Panc1 (cell line): ENCODE results near the gene DNASE1L2. TPM values are rescaled to one million over a fixed set of nuclear protein-coding genes. Genes with fewer than 3 reads are reported as not detected.

Experiments
- ATAC-seq: fragments of 200-7000 bp; cut with Tn5 transposase; 2 replicates; pipeline ENCODE4 v1.9.1; 2020; ENCODE audit warnings: mild to moderate bottlenecking, moderate library complexity
- BruUV-seq: library from RNA; stranded (reverse); fragments of 400-500 nt; replicated peaks from 2 replicates; lab custom pipeline; 2021; lab: Mats Ljungman, UMichigan
- CTCF ChIA-PET: fragments of 300-600 bp; sonication (Branson Sonifier 250); formaldehyde crosslinking; loops from one replicate; lab custom pipeline; 2022; ENCODE audit warnings: antibody characterized with exemption; lab: Charles Lee
- POLR2A ChIA-PET: fragments of 300-600 bp; sonication (Branson Sonifier 250); formaldehyde crosslinking; loops from one replicate; lab custom pipeline; 2022; ENCODE audit warnings: antibody characterized with exemption; lab: Charles Lee
- DNase-seq: peaks from one replicate; pipeline ENCODE4 v3.0.0-alpha.2; 2010; ENCODE audit warnings: low read depth, low spot score
- H3K27ac ChIP-seq: 2 replicates; pipeline ENCODE4 v1.5.1; 2011; ENCODE audit warnings: mild to moderate bottlenecking, low read length, inconsistent platforms
- H3K27me3 ChIP-seq: fragments of 200-500 bp; sonication (Bioruptor generic); 2 replicates; pipeline ENCODE4 v1.6.0; 2014; ENCODE audit warnings: low read length, inconsistent platforms; ENCODE audit not compliant: control insufficient read depth, insufficient read depth
- H3K36me3 ChIP-seq: fragments of 200-500 bp; sonication (Bioruptor generic); 2 replicates; pipeline ENCODE4 v1.5.1; 2014; ENCODE audit warnings: inconsistent platforms, mild to moderate bottlenecking, low read length, moderate library complexity; ENCODE audit not compliant: control insufficient read depth, insufficient read depth
- H3K4me1 ChIP-seq: 2 replicates; pipeline ENCODE4 v1.5.1; 2011; ENCODE audit warnings: inconsistent platforms, mild to moderate bottlenecking, low read length, moderate library complexity; ENCODE audit not compliant: control insufficient read depth, insufficient read depth
- H3K4me3 ChIP-seq, 2 experiments: 2 replicates each; pipeline ENCODE4 v1.5.1; 2011 to 2012; ENCODE audit warnings: low read depth in 2 of 2, low read length in 2 of 2, mild to moderate bottlenecking in 2 of 2, inconsistent platforms in 1 of 2, moderate library complexity in 1 of 2
- H3K9me3 ChIP-seq: fragments of 200-500 bp; sonication (Bioruptor generic); 2 replicates; pipeline ENCODE4 v1.5.1; 2014; ENCODE audit warnings: low read depth, mild to moderate bottlenecking, inconsistent platforms, low read length, moderate library complexity; ENCODE audit not compliant: control insufficient read depth, insufficient read depth
- CTCF ChIP-seq: fragments of 450-650 bp; IDR thresholded peaks from 2 replicates; pipeline ENCODE4 v1.5.1; 2017; ENCODE audit warnings: mild to moderate bottlenecking
- POLR2AphosphoS5 ChIP-seq: IDR thresholded peaks from 2 replicates; pipeline ENCODE4 v1.6.1; 2012; ENCODE audit warnings: mild to moderate bottlenecking, low read depth, low read length, moderate library complexity
- REST ChIP-seq, 2 experiments: IDR thresholded peaks; 2 replicates each; pipeline ENCODE4 v1.6.1; 2011 to 2012; ENCODE audit warnings: low read depth in 2 of 2, control low read depth in 1 of 2, low read length in 1 of 2, mild to moderate bottlenecking in 1 of 2, moderate library complexity in 1 of 2; ENCODE audit not compliant: insufficient read depth in 1 of 2
- SIN3A ChIP-seq: IDR thresholded peaks from 2 replicates; pipeline ENCODE4 v1.6.1; 2012; ENCODE audit warnings: low read depth, mild to moderate bottlenecking, low read length, moderate library complexity, borderline replicate concordance; ENCODE audit not compliant: insufficient read depth
- TCF7L2 ChIP-seq: IDR thresholded peaks from 2 replicates; pipeline ENCODE4 v1.6.1; 2011; ENCODE audit warnings: mild to moderate bottlenecking, low read depth, low read length, inconsistent platforms
- in situ Hi-C: cut with HindIII; loops from 2 replicates; pipeline ENCODE4 v1.10.0; 2016; ENCODE audit warnings: low sequenced_read_pairs, low pct_unique_long_range_greater_than_20kb
- intact Hi-C: fragments of 100-400 bp; cut with micrococcal nuclease; formaldehyde crosslinking; loops from one replicate; pipeline ENCODE4 v1.10.0; 2022; ENCODE audit not compliant: unreplicated experiment
- total RNA-seq: library from RNA; stranded (reverse); gene quantifications from one replicate; pipeline ENCODE4 v1.2.1, GENCODE V29; 2021; ENCODE audit not compliant: unreplicated experiment

DNASE1L2 gene
- total RNA-seq, 1 experiment from 2014 or later, result 4.4 TPM

- intact Hi-C loops, result no loop called here
- Histone ChIP-seq H3K27ac (no peak overlapping the region), H3K27me3 (no peaks in the 10 kb centered on the region), H3K9me3 (no peaks in the 10 kb centered on the region), H3K4me3 (no peak overlapping the region), H3K4me1 (no peaks in the 10 kb centered on the region; the same call in none of the 2 replicates), H3K36me3 (no peaks in the 10 kb centered on the region)
- ChIA-PET POLR2A (no interaction called here), CTCF (interaction anchor here (0.5 kb wide), 1 partner anchor 737 kb away, joined by 9 read pairs; no protein-coding TSS in a partner anchor)
- no peak for TF ChIP-seq TCF7L2
- TF ChIP-seq REST (IDR thresholded peaks at IDR 0.05; ENCODE audit: insufficient read depth in 1 of 2, low read depth in 2 of 2, low read length in 1 of 2), result no peak
- TF ChIP-seq SIN3A, result no peak
- no peak for TF ChIP-seq CTCF
- no peak for TF ChIP-seq POLR2AphosphoS5
- no peak for ATAC-seq
- in situ Hi-C loops, result no loop called here
- no peak for DNase-seq
- no TSS peak for BruUV-seq
These were observed 38.0 kb upstream of the DNASE1L2 start for GRCh38 chr16:2198283-2198682.

GRCh38 chr16:2199095-2199494 lies 37.1 kb upstream of the DNASE1L2 start:
- no peaks in the 10 kb centered on the region for H3K36me3 ChIP-seq
- POLR2A ChIA-PET, result no interaction called here
- H3K4me1 ChIP-seq, result no peaks in the 10 kb centered on the region; the same call in none of the 2 replicates
- ATAC-seq (no peak), DNase-seq (no peak)
- no peak overlapping the region for H3K4me3 ChIP-seq
- in situ Hi-C loops (no loop called here), intact Hi-C loops (no loop called here)
- no peaks in the 10 kb centered on the region for H3K9me3 ChIP-seq
- BruUV-seq, result no TSS peak
- no peak overlapping the region for H3K27ac ChIP-seq
- CTCF ChIA-PET, result no interaction called here
- TF ChIP-seq TCF7L2, result no peak
- H3K27me3 ChIP-seq, result no peaks in the 10 kb centered on the region

GRCh38 chr16:2199621-2200139 lies 36.6 kb upstream of the DNASE1L2 start:
- TF ChIP-seq REST (IDR thresholded peaks at IDR 0.05; ENCODE audit: insufficient read depth in 1 of 2, low read depth in 2 of 2, low read length in 1 of 2) (no peak), CTCF (no peak), POLR2AphosphoS5 (no peak), TCF7L2 (no peak), SIN3A (no peak)
- Histone ChIP-seq H3K36me3 (no peaks in the 10 kb centered on the region), H3K4me1 (peaks cover 3% of the 10 kb centered on the region), H3K27me3 (no peaks in the 10 kb centered on the region), H3K27ac (no peak overlapping the region), H3K9me3 (no peaks in the 10 kb centered on the region), H3K4me3 (no peak overlapping the region)
- BruUV-seq, result no TSS peak
- in situ Hi-C loops (no loop called here), intact Hi-C loops (no loop called here)
- POLR2A ChIA-PET, result interaction anchor here (0.5 kb wide), 1 partner anchor 48 kb away, joined by 4 read pairs; no protein-coding TSS in a partner anchor
- ATAC-seq, result no peak
- no peak for DNase-seq
- CTCF ChIA-PET, result no interaction called here
